ENCODE data around the gene SARDH.

DNA sequence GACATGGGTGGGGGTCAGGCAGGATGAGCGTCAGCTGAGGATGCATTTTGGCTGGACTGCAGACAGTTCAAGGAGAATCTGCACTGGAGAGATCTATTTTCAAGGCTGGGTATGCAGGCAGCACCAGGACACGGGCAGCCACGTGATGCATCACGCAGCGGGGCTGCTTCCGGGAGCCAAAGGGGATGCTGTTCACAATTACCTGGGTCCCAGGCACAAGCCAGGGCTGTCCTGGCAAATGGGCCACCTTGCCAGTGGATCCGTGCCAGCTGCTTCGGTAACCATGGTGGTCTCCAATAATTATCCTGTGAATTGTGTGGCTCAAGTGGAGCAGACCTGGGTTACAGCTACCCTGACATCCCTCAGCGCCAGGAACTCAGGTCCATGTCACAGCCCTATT, 84.5 kb downstream of the SARDH start:
- TF ChIP-seq CTCF (IDR thresholded peaks at IDR 0.05; ENCODE audit: low read length) (no peak), EZH2 (IDR thresholded peaks at IDR 0.05; ENCODE audit: borderline replicate concordance, low read length) (no peak)
